Raji (cell line): Measurements from ENCODE around the gene DISP2.

Experiments
- POLR2A ChIP-seq: IDR thresholded peaks from 2 replicates; pipeline ENCODE4 v1.6.1; 2011; ENCODE audit warnings: low read depth, low read length, control low read depth; ENCODE audit not compliant: insufficient read depth

DISP2 gene

GRCh38 chr15:40428185-40428584 lies 70.2 kb downstream of the DISP2 start:
- TF ChIP-seq POLR2A, result no peak
